ENCODE results near the gene KREMEN1. TPM values are rescaled to one million over a fixed set of nuclear protein-coding genes. Genes with fewer than 3 reads are reported as not detected.

The KREMEN1 gene
- total and polyA plus RNA-seq, 2 of the 4 experiments (the other 2 are of a cell fraction) = 2.9 to 4.6 TPM

DNA sequence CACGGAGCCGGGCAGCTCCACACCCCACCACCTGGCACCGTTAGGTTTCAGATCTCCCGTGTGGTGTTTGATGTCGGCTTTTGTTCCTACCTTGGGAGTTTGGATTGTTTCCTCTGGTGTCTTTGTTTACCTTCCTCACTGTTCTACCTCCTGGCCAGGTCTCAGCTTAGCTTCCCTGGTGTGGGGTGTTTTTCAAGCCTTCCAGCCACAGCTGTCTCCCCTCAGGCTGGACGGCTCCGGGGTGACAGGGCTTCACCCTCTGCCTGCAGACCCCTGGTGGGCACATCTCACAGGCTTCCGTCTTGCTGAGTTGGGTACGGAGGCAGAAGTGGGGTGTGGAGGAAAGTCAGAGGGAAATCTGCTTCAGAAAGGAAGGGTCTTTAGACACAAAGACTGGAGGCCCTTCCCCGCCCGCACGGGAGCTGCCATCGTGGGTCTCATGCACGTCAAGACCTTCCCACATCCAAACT, 73.3 kb downstream of the KREMEN1 start:
- POLR2A ChIA-PET (ENCODE audit: unreplicated experiment) = no interaction called here

More for the DNA sequence above, 73.3 kb downstream of the KREMEN1 start:
- no peak overlapping the region for H3K9ac ChIP-seq (ENCODE audit: low read depth, low read length)
- H3K4me3 ChIP-seq (ENCODE audit: insufficient read depth, low read depth, low read length) = no peak overlapping the region
- ATAC-seq (ENCODE audit: low read depth) = no peak
- H2BK120ac ChIP-seq (ENCODE audit: low read depth, low read length) = no peak overlapping the region
- H2AK9ac ChIP-seq (replicated peaks; ENCODE audit: low read depth, low read length, poor library complexity) = no peak overlapping the region
- BruUV-seq (replicated peaks) = no TSS peak
- no peak overlapping the region for H3K23ac ChIP-seq (ENCODE audit: low read depth, low read length)
- H3K9me3 ChIP-seq (ENCODE audit: control insufficient read depth, insufficient read depth, low read length) = no peaks in the 10 kb centered on the region
- no peak overlapping the region for H4K8ac ChIP-seq (ENCODE audit: low read depth in 2 of 2, low read length in 2 of 2)
- 0 out of 2 replicates have a peak, but pooled peaks cover 2% of the 10 kb centered on the region for H3K9me1 ChIP-seq (ENCODE audit: insufficient read depth, low read length)
- intact Hi-C loops (cut with micrococcal nuclease) (no loop called here), in situ Hi-C loops (cut with MboI; ENCODE audit: low sequenced_read_pairs) (no loop called here), dilution Hi-C loops (cut with HindIII; ENCODE audit: low sequenced_read_pairs, unreplicated experiment) (no loop called here)
- no peaks in the 10 kb centered on the region for H4K20me1 ChIP-seq (ENCODE audit: insufficient read depth, low read length)
- no peak overlapping the region for H3K18ac ChIP-seq (ENCODE audit: low read depth, low read length)
- no peak overlapping the region for H3K4ac ChIP-seq (ENCODE audit: low read depth, low read length)
- CTCF ChIA-PET = no interaction called here
- H3K4me2 ChIP-seq (ENCODE audit: low read depth, low read length) = no peak overlapping the region
- no peak overlapping the region for H4K91ac ChIP-seq (ENCODE audit: insufficient read depth, low read depth, low read length)
- H2AK5ac ChIP-seq (ENCODE audit: low read depth, low read length) = no peak overlapping the region
- no peak for DNase-seq
- H3K4me1 ChIP-seq (ENCODE audit: control insufficient read depth, insufficient read depth, low read length) = no peaks in the 10 kb centered on the region
- no peak overlapping the region for H3K27ac ChIP-seq (ENCODE audit: insufficient read depth, low read length)
- no CpG with 5 or more reads among the region's 14 CpGs for WGBS, 2 experiments (ENCODE audit: extremely low coverage in 2 of 2, insufficient read length in 1 of 2)
- no peak overlapping the region for H4K5ac ChIP-seq (ENCODE audit: low read depth, low read length)
- H2AFZ ChIP-seq (replicated peaks; ENCODE audit: low read length, poor library complexity) = no peak overlapping the region
- H3K36me3 ChIP-seq (ENCODE audit: control insufficient read depth, insufficient read depth, low read length) = peaks cover 6% of the 10 kb centered on the region; the same call in 1 of the 2 replicates
- H3K79me1 ChIP-seq (ENCODE audit: low read depth in 1 of 2, low read length in 2 of 2) = no peaks in the 10 kb centered on the region
- no peak overlapping the region for H2BK5ac ChIP-seq (ENCODE audit: low read depth, low read length, poor library complexity, severe bottlenecking)
- TF ChIP-seq FOS (IDR thresholded peaks at IDR 0.05; ENCODE audit: low read depth, low read length) = no peak
- H2BK15ac ChIP-seq (ENCODE audit: low read depth, low read length) = no peak overlapping the region
- no peaks in the 10 kb centered on the region for H3K27me3 ChIP-seq (ENCODE audit: control insufficient read depth, insufficient read depth, low read length)
- H3K56ac ChIP-seq (ENCODE audit: extremely low read depth, insufficient read depth, low read length) = no peak overlapping the region
- H3K14ac ChIP-seq (replicated peaks; ENCODE audit: low read depth, low read length) = no peak overlapping the region
- no peak overlapping the region for H2BK20ac ChIP-seq (ENCODE audit: low read depth, low read length)
